Transverse colon (tissue), 4 donors: ENCODE results near the gene CCDC32. TPM values are rescaled to one million over a fixed set of nuclear protein-coding genes. Genes with fewer than 3 reads are reported as not detected.

Experiments
- DNase-seq: peaks from one replicate; pipeline ENCODE4 v3.0.0-alpha.2; 2019
- H3K27ac ChIP-seq, 4 donors: fragments of 200-600 bp; sonication (generic); 2 replicates each; pipeline ENCODE4 v1.5.1; 2016 to 2018; ENCODE audit warnings: inconsistent platforms in 4 of 4
- H3K27me3 ChIP-seq: fragments of 200-600 bp; sonication (generic); 2 replicates; pipeline ENCODE4 v1.5.1; 2017; ENCODE audit warnings: inconsistent platforms
- H3K36me3 ChIP-seq, 4 donors: fragments of 200-600 bp; sonication (generic); 2 replicates each; pipeline ENCODE4 v1.5.1; 2017 to 2019; ENCODE audit warnings: inconsistent platforms in 4 of 4
- H3K4me1 ChIP-seq, 4 donors: fragments of 200-600 bp; sonication (generic); 2 replicates each; pipeline ENCODE4 v1.5.1; 2017 to 2020; ENCODE audit warnings: inconsistent platforms in 4 of 4
- H3K4me3 ChIP-seq, 4 donors: fragments of 200-600 bp; sonication (generic); 1 replicate in 1 of 4; 2 replicates in 3 of 4; pipeline versions ENCODE4 v1.5.1 to v1.6.1; 2017 to 2019; ENCODE audit warnings: inconsistent platforms in 4 of 4
- H3K9me3 ChIP-seq, 2 donors: fragments of 200-600 bp; sonication (generic); 2 replicates each; pipeline ENCODE4 v1.5.1; 2017 to 2019; ENCODE audit warnings: inconsistent platforms in 2 of 2
- CTCF ChIP-seq, 5 experiments: fragments of 200-600 bp in 3 of 5; fragments of 450-650 bp in 2 of 5; sonication (generic) in 3 of 5; IDR thresholded peaks; 1 replicate in 2 of 5; 2 replicates in 3 of 5; pipeline ENCODE4 v1.5.1; 2016 to 2017; ENCODE audit warnings: antibody characterized with exemption in 5 of 5, inconsistent platforms in 3 of 5, mild to moderate bottlenecking in 2 of 5, moderate library complexity in 1 of 5
- EP300 ChIP-seq: sonication (generic); formaldehyde crosslinking; IDR thresholded peaks from one replicate; pipeline ENCODE4 v1.6.1; 2017; ENCODE audit warnings: antibody characterized with exemption, low read depth
- POLR2A ChIP-seq: fragments of 450-650 bp; IDR thresholded peaks from one replicate; pipeline ENCODE4 v1.6.1; 2016; ENCODE audit warnings: antibody characterized with exemption, mild to moderate bottlenecking, moderate library complexity
- POLR2AphosphoS5 ChIP-seq, 3 donors: sonication (generic); formaldehyde crosslinking; IDR thresholded peaks; one replicate each; pipeline ENCODE4 v1.6.1; 2016; ENCODE audit warnings: antibody characterized with exemption in 3 of 3
- WGBS, 2 donors: methylation state at CpG; one replicate each; pipeline ENCODE4 v1.1.5; 2018; ENCODE audit warnings: low coverage in 1 of 2; 5-methylcytosine and 5-hydroxymethylcytosine counted together
- in situ Hi-C, 4 donors: fragments of 200-750 bp; cut with MboI; loops; one replicate each; pipeline versions ENCODE4 v1.15.0 to v1.15.1; 2017; ENCODE audit warnings: low sequenced_read_pairs in 3 of 4, low pct_ligation_motif_present in 1 of 4, low pct_unique_long_range_greater_than_20kb in 1 of 4
- intact Hi-C: fragments of 100-400 bp; cut with DNase I; formaldehyde crosslinking; loops from one replicate; pipeline ENCODE4 v1.15.1; 2023; ENCODE audit warnings: low total_unique reads
- total RNA-seq, 4 donors: library from RNA; depleted of rRNA; stranded (reverse); fragments of >200 nt; gene quantifications; one replicate each; pipeline ENCODE4 v1.1.0, GENCODE V29; 2016

The CCDC32 gene
- total RNA-seq, 4 donors from 2014 or later = 31.0 to 53.1 (median 41.1) TPM

GRCh38 chr15:40598672-40599071 is 33.8 kb upstream of the CCDC32 start:
- no peak overlapping the region for H3K4me3 ChIP-seq
- intact Hi-C loops = no loop called here
- no peaks in the 10 kb centered on the region for H3K36me3 ChIP-seq
- H3K4me1 ChIP-seq = peaks cover 0 to 14% (median 7%) of the 10 kb centered on the region in 4 donors
- no peak for TF ChIP-seq POLR2A
- no peak for TF ChIP-seq CTCF (IDR thresholded peaks at IDR 0.05)
- TF ChIP-seq POLR2AphosphoS5 (IDR thresholded peaks at IDR 0.05) = no peak
- TF ChIP-seq EP300 = no peak
- 76 to 94% methylated on average over 4 of the region's 4 CpGs for WGBS, 2 donors
- H3K27me3 ChIP-seq = no peaks in the 10 kb centered on the region
- in situ Hi-C loops = loop anchor here in 2 of 4 donors (10.0 to 25.0 kb wide), 2 partner anchors 96 to 164 kb away; partner anchors contain the start of genes C15orf62 (in 1 of the 2), GCHFR (in 1 of the 2), RAD51 (in 1 of the 2) and RMDN3 (in 1 of the 2)
- no peaks in the 10 kb centered on the region for H3K9me3 ChIP-seq
- DNase-seq = no peak
- no peak overlapping the region for H3K27ac ChIP-seq

GRCh38 chr15:40598126-40598525 is 33.3 kb upstream of the CCDC32 start:
- no peak overlapping the region for H3K27ac ChIP-seq
- WGBS, 2 donors = 0 to 78% methylated on average over 1 to 3 of the region's 3 CpGs
- H3K9me3 ChIP-seq = no peaks in the 10 kb centered on the region
- no peaks in the 10 kb centered on the region for H3K36me3 ChIP-seq
- no peak for DNase-seq
- no peaks in the 10 kb centered on the region for H3K27me3 ChIP-seq
- no peak overlapping the region for H3K4me3 ChIP-seq
- in situ Hi-C loops (loop anchor here in 2 of 4 donors (10.0 to 25.0 kb wide), 2 partner anchors 97 to 164 kb away; partner anchors contain the start of genes C15orf62 (in 1 of the 2), GCHFR (in 1 of the 2), RAD51 (in 1 of the 2) and RMDN3 (in 1 of the 2)), intact Hi-C loops (no loop called here)
- TF ChIP-seq POLR2A = no peak
- no peak for TF ChIP-seq CTCF (IDR thresholded peaks at IDR 0.05)
- TF ChIP-seq EP300 = no peak
- H3K4me1 ChIP-seq = peaks cover 0 to 14% (median 7%) of the 10 kb centered on the region in 4 donors

- H3K4me3 ChIP-seq = no peak overlapping the region
- 100% methylated on average over 2 of the region's 2 CpGs; no CpG with 5 or more reads in 1 of the 2 donors for WGBS, 2 donors
- peaks cover 0 to 14% (median 7%) of the 10 kb centered on the region in 4 donors for H3K4me1 ChIP-seq
- TF ChIP-seq CTCF (IDR thresholded peaks at IDR 0.05) = no peak
- no peak for TF ChIP-seq POLR2AphosphoS5 (IDR thresholded peaks at IDR 0.05)
- no peak for TF ChIP-seq EP300
- TF ChIP-seq POLR2A = no peak
- no peaks in the 10 kb centered on the region for H3K9me3 ChIP-seq
- H3K27me3 ChIP-seq = no peaks in the 10 kb centered on the region
- no peak overlapping the region for H3K27ac ChIP-seq
- in situ Hi-C loops = loop anchor here in 2 of 4 donors (10.0 to 25.0 kb wide), 2 partner anchors 98 to 165 kb away; partner anchors contain the start of genes C15orf62 (in 1 of the 2), GCHFR (in 1 of the 2), RAD51 (in 1 of the 2) and RMDN3 (in 1 of the 2)
- no peak for DNase-seq
- intact Hi-C loops = no loop called here
- no peaks in the 10 kb centered on the region for H3K36me3 ChIP-seq
These were observed 32.2 kb upstream of the CCDC32 start for GRCh38 chr15:40597024-40597423.

- intact Hi-C loops = no loop called here
- 25 to 45% methylated on average over 5 of the region's 5 CpGs for WGBS, 2 donors
- no peak for DNase-seq
- no peaks in the 10 kb centered on the region for H3K9me3 ChIP-seq
- H3K27me3 ChIP-seq = no peaks in the 10 kb centered on the region
- no peak for TF ChIP-seq POLR2AphosphoS5 (IDR thresholded peaks at IDR 0.05)
- no peak for TF ChIP-seq EP300
- TF ChIP-seq CTCF (IDR thresholded peaks at IDR 0.05) = no peak
- no peaks in the 10 kb centered on the region for H3K36me3 ChIP-seq
- peaks cover 0 to 19% (median 7%) of the 10 kb centered on the region in 4 donors for H3K4me1 ChIP-seq
- H3K4me3 ChIP-seq = no peak overlapping the region
- in situ Hi-C loops = loop anchor here in 2 of 4 donors (10.0 to 25.0 kb wide), 2 partner anchors 99 to 167 kb away; partner anchors contain the start of genes C15orf62 (in 1 of the 2), GCHFR (in 1 of the 2), RAD51 (in 1 of the 2) and RMDN3 (in 1 of the 2)
- no peak overlapping the region for H3K27ac ChIP-seq
These were observed 30.9 kb upstream of the CCDC32 start for GRCh38 chr15:40595773-40596172.
